ENCODE measurements around the gene TTC9C. TPM values are rescaled to one million over a fixed set of nuclear protein-coding genes. Genes with fewer than 3 reads are reported as not detected.

Gene TTC9C
- total RNA-seq, 1 experiment from 2014 or later = 48.7 TPM

DNA sequence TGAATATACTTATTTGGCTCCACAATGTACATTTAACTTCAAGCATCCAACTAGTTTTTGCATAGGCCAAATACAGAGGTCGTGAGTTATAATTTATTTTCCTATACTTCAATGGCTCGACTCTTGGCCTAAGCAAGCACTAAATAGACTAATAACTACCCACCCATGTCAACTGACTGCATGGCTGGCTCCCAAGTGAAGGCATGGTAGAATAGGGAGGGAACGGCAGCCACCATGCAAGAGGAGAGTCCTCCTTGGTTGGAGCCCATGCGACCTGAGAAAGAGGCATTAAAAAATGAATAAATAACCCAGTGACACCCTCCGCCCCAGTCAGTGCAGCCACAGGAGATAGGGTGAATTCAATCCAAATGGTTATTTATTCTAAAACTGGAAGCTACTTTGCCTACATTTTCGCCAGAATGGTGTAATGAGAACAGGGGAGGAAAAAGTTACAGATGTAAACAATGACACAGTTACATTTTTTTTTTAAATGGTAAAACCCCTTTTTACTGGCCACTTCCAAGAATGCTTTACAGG lies 15.9 kb upstream of the TTC9C start (continued):
- no peak for TF ChIP-seq HMGA2 (CRISPR knock-in tag; IDR thresholded peaks at IDR 0.05)
- no peak for TF ChIP-seq CREB1 (CRISPR knock-in tag; IDR thresholded peaks at IDR 0.05)
- no peak for TF ChIP-seq E2F5 (CRISPR knock-in tag; IDR thresholded peaks at IDR 0.05)
- no peak for TF ChIP-seq NR3C1 (CRISPR knock-in tag; conservative IDR thresholded peaks at IDR 0.05; ENCODE audit: low read depth)
- TF ChIP-seq, protein P1, sequence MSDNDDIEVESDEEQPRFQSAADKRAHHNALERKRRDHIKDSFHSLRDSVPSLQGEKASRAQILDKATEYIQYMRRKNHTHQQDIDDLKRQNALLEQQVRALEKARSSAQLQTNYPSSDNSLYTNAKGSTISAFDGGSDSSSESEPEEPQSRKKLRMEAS (CRISPR knock-in tag; IDR thresholded peaks at IDR 0.05) = no peak

DNA sequence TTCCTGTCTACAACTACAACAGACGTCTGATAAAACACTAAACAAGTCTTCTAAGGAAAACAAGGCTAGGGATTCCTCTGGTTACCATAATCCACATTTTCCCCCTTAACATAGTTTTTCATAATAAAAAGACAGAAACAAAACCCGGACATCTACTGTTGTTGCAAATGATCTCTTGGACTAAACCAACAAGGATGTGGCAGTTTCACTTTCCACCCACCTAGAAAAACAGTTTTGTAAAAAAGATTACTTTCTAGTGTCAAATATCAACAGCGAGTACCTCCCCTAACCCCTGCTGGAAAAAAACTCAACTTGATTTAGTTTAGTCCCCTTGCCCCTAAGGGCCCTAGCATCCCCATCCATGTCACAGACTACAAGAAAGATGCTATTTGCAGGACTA lies 15.4 kb upstream of the TTC9C start:
- DNase-seq (ENCODE audit: low spot score) (no peak), ATAC-seq (no peak)
- no peak for TF ChIP-seq ZNF232 (CRISPR knock-in tag; IDR thresholded peaks at IDR 0.05)
- TF ChIP-seq, protein P2, sequence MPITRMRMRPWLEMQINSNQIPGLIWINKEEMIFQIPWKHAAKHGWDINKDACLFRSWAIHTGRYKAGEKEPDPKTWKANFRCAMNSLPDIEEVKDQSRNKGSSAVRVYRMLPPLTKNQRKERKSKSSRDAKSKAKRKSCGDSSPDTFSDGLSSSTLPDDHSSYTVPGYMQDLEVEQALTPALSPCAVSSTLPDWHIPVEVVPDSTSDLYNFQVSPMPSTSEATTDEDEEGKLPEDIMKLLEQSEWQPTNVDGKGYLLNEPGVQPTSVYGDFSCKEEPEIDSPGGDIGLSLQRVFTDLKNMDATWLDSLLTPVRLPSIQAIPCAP (CRISPR knock-in tag; IDR thresholded peaks at IDR 0.05) = no peak
- TF ChIP-seq, protein P3, sequence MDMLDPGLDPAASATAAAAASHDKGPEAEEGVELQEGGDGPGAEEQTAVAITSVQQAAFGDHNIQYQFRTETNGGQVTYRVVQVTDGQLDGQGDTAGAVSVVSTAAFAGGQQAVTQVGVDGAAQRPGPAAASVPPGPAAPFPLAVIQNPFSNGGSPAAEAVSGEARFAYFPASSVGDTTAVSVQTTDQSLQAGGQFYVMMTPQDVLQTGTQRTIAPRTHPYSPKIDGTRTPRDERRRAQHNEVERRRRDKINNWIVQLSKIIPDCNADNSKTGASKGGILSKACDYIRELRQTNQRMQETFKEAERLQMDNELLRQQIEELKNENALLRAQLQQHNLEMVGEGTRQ (CRISPR knock-in tag; IDR thresholded peaks at IDR 0.05) = no peak
- TF ChIP-seq EMX1 (CRISPR knock-in tag; IDR thresholded peaks at IDR 0.05) = no peak
- TF ChIP-seq PRDM15 (CRISPR knock-in tag; IDR thresholded peaks at IDR 0.05) = no peak
- TF ChIP-seq, protein P4, sequence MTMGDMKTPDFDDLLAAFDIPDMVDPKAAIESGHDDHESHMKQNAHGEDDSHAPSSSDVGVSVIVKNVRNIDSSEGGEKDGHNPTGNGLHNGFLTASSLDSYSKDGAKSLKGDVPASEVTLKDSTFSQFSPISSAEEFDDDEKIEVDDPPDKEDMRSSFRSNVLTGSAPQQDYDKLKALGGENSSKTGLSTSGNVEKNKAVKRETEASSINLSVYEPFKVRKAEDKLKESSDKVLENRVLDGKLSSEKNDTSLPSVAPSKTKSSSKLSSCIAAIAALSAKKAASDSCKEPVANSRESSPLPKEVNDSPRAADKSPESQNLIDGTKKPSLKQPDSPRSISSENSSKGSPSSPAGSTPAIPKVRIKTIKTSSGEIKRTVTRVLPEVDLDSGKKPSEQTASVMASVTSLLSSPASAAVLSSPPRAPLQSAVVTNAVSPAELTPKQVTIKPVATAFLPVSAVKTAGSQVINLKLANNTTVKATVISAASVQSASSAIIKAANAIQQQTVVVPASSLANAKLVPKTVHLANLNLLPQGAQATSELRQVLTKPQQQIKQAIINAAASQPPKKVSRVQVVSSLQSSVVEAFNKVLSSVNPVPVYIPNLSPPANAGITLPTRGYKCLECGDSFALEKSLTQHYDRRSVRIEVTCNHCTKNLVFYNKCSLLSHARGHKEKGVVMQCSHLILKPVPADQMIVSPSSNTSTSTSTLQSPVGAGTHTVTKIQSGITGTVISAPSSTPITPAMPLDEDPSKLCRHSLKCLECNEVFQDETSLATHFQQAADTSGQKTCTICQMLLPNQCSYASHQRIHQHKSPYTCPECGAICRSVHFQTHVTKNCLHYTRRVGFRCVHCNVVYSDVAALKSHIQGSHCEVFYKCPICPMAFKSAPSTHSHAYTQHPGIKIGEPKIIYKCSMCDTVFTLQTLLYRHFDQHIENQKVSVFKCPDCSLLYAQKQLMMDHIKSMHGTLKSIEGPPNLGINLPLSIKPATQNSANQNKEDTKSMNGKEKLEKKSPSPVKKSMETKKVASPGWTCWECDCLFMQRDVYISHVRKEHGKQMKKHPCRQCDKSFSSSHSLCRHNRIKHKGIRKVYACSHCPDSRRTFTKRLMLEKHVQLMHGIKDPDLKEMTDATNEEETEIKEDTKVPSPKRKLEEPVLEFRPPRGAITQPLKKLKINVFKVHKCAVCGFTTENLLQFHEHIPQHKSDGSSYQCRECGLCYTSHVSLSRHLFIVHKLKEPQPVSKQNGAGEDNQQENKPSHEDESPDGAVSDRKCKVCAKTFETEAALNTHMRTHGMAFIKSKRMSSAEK (CRISPR knock-in tag; IDR thresholded peaks at IDR 0.05; ENCODE audit: borderline replicate concordance) = no peak
- no peak for TF ChIP-seq SMAD4 (CRISPR knock-in tag; IDR thresholded peaks at IDR 0.05)
- TF ChIP-seq, protein P5, sequence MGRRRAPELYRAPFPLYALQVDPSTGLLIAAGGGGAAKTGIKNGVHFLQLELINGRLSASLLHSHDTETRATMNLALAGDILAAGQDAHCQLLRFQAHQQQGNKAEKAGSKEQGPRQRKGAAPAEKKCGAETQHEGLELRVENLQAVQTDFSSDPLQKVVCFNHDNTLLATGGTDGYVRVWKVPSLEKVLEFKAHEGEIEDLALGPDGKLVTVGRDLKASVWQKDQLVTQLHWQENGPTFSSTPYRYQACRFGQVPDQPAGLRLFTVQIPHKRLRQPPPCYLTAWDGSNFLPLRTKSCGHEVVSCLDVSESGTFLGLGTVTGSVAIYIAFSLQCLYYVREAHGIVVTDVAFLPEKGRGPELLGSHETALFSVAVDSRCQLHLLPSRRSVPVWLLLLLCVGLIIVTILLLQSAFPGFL (CRISPR knock-in tag; IDR thresholded peaks at IDR 0.05; ENCODE audit: borderline replicate concordance) = no peak
- TF ChIP-seq, protein P6, sequence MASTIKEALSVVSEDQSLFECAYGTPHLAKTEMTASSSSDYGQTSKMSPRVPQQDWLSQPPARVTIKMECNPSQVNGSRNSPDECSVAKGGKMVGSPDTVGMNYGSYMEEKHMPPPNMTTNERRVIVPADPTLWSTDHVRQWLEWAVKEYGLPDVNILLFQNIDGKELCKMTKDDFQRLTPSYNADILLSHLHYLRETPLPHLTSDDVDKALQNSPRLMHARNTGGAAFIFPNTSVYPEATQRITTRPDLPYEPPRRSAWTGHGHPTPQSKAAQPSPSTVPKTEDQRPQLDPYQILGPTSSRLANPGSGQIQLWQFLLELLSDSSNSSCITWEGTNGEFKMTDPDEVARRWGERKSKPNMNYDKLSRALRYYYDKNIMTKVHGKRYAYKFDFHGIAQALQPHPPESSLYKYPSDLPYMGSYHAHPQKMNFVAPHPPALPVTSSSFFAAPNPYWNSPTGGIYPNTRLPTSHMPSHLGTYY (CRISPR knock-in tag; IDR thresholded peaks at IDR 0.05) = no peak
- TF ChIP-seq, protein P7, sequence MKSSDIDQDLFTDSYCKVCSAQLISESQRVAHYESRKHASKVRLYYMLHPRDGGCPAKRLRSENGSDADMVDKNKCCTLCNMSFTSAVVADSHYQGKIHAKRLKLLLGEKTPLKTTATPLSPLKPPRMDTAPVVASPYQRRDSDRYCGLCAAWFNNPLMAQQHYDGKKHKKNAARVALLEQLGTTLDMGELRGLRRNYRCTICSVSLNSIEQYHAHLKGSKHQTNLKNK (CRISPR knock-in tag; IDR thresholded peaks at IDR 0.05) = no peak
- no peak for TF ChIP-seq ZNF138 (CRISPR knock-in tag; conservative IDR thresholded peaks at IDR 0.05)
- TF ChIP-seq SOX15 (CRISPR knock-in tag; IDR thresholded peaks at IDR 0.05) = no peak
- no peaks in the 10 kb centered on the region for H3K9me3 Mint-ChIP-seq
- no peak overlapping the region for H3K27ac Mint-ChIP-seq
- H3K4me3 Mint-ChIP-seq = no peak overlapping the region
- peaks cover 65% of the 10 kb centered on the region for H3K36me3 Mint-ChIP-seq
- ChIA-PET CTCF (interaction anchor here (1.0 kb wide), 1 partner anchor 14 kb away, joined by 3 read pairs; the partner anchor contains the start of gene HNRNPUL2), POLR2A (no interaction called here)
- peaks cover 44% of the 10 kb centered on the region for H3K4me1 Mint-ChIP-seq
- H3K27me3 Mint-ChIP-seq (ENCODE audit: low read depth) = no peaks in the 10 kb centered on the region
